Activated CD4-positive, alpha-beta T cell treated with anti-CD3 and anti-CD28 coated beads, Interleukin-2, amount 50 U/mL, for 1 hour (primary cell): Measurements from ENCODE around the gene GRB2.
"Not testable (repeated sequence)": the region's sequence is repeated elsewhere in the genome, so short reads cannot be mapped to it uniquely, and the experiment has no call there.

Experiments
- DNase-seq: peaks from one replicate; pipeline ENCODE4 v3.0.0-alpha.2; 2020

GRB2 gene

DNA sequence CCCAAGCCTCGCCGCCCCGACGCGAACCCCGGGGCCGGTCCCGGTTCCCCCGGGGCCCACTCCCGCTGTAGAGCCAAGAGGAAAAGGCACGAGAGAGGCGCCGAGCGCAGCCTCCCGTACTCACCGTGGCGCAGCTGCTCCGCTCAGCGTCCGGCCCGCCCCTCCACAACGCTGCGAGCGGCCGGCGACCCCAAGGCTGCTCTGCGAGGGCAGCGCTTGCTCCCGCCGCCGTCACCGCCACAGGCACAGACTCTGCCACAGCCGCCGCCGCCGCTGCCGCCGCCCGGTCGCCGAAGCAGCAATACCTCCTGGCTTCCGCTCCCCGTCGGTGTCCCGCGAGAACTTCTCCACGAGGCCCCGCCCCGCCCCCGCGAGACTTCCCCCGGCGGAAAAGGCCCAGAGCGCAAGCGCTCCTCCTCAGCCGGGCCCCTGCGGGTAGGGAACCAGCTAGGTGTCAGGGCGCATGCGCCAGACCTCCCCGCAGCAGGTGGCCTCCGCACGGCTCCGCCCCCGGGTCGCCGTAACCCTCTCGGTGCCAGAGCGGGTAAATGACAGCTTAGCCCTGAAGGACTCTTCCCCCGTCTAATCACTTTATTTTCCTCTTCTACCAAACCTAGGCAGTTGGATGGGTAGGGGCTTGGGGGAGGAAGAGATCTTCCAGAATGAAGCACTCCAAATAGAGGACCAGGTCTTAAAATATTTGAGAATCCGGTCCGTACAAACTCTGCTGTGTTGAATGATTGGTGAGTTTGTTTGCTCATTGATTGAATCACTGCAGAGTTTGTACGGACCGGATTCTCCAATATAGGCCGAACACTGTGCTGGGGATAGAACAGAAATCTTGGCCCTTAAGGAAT lies at the start of gene GRB2:
Gene GRB2, minus strand, starts transcription at position 314 of the 857 bp plus-strand sequence. CDS start 12,050 bp downstream, outside the sequence.
- DNase-seq = peak; percentile 100

DNA sequence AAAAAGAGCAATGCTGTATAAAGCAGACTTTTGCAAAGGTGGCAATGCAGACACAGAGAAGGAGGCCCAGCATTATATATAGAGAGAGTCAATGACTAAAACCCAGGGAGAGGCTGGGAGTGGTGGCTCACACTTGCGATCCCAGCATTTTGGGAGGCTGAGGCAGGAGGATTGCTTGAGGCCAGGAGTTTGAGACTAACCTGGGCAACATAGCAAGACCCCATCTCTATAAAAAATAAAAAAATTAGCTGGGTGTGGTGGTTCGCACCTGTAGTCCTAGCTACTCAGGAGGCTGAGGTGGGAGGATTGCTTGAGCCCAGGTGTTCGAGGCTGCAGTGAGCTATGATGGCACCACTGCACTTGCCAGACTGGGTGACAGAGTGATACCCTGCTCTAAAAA lies 49.2 kb upstream of the GRB2 start:
- DNase-seq = not testable (repeated sequence)

DNA sequence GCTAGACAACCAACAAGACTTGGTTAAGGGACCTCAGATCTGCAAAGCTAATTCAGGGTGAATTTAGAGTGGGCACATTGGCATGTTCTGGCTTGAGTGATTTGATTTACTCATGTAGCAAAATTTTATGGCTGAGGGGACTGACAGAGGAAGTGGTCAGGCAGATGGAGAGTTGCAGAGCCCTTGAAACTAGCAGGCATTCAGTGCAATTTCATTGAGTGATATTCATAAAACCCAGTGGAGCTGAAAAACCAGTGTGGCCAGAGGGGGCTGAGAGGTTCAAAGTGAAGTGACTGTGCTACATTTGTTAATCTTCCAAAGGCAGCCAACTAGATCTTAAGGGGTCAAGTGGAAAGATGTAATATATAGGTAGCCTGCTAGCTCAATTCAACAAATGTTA lies 48.7 kb upstream of the GRB2 start:
- no peak for DNase-seq

DNA sequence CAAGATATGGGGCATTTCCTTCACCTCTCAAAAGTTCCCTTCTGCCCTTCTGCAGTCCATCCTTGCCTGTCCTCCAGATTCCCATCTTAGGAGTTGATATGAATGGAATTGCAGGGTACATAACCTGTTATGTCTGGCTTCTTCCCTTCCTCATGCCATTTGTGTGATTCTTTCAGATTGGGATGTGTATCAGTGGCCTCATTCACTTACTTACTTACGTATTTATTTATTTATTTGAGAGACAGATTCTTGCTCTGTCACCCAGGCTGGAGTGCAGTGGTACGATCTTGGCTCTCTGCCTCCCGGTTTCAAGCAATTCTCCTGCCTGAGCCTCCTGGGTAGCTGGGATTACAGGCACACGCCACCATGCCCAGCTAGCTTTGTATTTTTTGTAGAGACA lies 44.8 kb upstream of the GRB2 start:
- no peak for DNase-seq

DNA sequence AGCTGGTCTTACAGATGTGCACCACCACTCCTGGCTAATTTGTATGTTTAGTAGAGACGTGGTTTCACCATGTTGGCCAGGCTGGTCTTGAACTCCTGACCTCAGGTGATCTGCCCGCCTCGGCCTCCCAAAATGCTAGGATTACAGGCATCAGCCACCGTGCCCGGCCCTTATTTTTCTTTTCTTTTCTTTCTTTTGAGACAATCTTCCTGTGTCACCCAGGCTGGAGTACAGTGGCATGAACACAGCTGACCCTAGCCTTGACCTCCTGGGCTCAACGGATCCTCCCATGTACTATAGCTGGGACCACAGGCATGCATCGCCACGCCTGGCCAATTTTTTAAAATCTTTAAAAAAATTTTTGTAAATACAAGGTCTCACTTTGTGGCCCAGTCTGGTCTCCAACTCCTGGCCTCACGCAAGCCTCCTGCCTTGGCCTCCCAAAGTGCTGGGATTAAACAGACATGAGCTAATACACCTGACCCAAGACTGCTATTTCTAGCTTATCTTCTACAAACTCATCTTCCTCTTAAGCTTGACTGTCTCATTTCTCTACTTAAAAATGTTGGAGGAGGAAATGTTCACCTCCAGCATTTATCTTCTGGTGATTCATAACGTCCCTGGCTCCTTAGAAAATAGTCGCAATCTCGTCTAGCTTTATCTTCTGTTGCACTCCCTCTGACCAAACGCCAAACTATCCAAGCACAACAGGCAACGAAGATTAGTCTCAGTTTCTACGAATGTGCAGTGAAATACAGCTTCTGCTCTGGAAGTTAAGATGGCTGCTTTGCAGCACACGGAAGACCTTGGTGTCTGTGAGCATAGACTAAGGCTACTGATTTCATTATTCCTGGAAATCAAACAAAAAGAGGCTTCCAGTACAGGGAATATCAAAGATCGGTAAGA lies 42.7 kb upstream of the GRB2 start:
- DNase-seq = no peak

DNA sequence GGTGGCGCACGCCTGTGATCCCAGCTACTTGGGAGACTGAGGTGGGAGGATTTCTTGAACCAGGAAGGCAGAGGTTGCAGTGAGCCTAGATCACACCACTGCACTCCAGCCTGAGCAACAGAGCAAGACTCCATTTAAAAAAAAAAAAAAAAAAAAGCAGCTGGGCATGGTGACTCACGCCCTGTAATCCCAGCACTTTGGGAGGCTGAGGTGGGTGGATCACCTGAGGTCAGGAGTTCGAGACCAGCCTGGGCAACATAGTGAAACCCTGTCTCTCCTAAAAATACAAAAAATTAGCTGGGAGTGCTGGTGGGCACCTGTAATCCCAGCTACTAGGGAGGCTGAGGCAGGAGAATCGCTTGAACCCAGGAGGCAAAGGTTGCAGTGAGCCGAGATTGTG lies 40.4 kb upstream of the GRB2 start:
- DNase-seq = not testable (repeated sequence)

DNA sequence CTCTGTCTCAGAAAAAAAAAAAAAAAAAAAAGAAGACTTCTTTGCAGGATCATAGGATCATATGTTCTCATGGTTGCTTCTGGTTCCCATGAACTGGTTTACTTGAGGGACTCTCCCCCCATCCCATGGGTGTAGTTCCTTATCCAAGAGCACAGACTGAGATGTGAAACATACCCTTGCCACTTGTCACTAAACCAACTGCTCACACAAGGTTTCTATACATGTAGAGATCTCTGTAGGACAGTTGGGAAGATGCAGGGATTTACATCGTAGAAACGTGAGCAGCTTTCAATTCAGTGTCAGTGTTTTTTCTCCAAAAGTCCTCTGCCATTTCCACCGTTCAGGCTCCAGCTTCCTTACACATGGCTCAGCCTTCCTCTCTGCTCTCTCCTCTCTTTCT lies 39.8 kb upstream of the GRB2 start:
- no peak for DNase-seq

DNA sequence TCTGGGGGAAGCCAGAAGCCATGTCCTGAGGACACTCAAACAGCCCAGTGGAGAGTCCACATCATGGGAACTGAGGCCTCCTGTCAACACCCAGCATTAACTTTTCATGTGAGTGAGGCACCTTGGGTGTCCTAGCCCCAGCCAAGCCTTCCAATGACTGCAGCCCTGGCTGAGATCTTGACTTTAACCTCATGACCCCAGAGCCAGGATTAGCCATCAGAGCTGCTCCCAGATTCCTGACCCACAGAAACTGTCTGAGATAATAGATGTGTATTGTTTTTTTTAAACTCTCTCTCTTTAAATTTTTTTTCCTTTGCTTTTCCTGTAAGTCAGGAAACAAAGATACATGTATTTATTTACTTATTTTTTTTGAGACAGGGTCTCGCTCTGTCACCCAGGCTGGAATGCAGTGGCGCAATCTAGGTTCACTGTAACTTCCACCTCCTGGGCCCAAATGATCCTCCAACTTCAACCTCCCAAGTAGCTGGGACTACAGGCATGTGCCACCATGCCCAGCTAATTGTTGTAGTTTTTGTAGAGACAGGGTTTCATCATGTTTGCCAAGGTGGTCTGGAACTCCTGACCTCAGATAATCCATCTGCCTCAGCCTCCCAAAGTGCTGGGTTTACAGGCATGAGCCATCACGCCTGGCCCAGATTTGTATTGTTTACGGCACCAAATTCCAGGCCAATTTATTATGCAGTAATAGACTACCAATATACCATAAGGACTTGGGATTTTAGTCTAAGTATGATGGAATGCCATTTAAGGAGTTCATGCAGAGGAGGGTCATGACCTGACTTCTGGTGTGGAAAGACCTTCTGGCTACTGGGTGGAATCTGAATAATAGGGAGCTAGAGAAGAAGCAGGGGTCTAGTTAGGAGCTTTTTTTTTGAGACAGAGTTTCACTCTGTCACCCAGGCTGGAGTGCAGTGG lies 37.0 kb upstream of the GRB2 start:
- no peak for DNase-seq

DNA sequence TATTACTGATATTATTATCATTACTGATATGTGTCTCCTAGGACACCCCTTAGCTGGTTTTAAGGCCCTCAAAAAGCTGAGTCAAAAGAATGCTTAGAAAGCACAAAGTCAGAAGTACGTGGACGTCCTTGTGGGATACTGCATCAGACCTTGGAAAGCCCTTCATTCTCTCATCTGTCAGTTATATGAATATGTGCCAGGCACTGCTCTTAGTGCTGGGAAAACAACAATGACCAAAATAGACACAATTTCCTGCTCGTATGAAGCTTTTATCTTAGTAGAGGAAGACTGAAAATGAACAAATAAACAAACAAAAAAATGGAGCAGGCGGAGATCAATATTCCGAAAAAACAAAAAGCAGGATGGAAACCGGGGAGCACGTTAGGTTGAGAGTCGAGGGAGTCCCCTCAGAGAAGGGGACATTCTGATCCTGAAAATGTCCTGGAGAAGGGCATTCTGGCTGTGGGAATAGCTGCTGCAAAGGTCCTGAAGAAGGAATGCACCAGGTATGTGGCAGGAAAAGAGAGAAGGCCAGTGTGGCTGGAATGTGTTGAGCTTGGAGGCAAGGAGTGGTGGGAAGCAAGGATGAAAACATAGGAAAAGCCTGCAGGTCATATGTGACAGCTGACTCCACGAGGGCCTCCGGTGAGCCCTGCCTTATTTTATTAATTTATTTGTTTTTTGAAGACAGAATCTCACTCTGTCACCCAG lies 35.4 kb upstream of the GRB2 start:
- DNase-seq = no peak

DNA sequence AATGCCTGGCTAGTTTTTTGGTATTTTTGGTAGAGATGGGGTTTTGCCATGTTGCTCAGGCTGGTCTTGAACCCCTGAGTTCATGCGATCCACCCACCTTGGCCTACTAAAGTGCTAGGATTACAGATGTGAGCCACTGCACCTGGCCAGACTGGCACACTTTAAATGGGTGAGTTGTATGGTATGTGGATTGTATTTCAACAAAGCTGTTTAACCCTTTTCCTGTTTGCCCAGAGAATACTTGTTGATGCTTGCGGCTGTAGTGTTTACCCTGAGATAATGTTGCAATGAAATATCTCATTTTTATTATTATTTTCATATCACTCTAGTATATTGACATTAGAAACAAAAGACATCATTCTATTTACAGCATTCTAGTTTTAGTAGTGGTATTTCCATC lies 33.8 kb upstream of the GRB2 start:
- no peak for DNase-seq

DNA sequence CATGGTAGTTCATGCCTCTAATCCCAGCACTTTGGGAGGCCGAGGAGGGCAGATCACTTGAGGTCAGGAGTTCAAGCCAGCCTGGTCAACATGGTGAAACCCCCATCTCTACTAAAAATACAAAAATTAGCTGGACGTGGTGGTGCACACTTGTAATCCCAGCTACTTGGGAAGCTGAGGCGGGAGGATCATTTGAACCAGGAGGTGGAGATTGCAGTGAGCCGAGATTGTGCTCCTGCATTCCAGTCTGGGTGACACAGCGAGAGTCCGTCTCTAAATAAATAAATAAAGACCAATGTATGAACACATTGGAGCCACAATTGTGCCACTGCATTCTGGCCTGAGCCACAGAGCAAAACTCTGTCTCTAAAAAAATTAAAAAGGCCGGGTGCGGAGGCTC lies 31.9 kb upstream of the GRB2 start:
- not testable (repeated sequence) for DNase-seq

DNA sequence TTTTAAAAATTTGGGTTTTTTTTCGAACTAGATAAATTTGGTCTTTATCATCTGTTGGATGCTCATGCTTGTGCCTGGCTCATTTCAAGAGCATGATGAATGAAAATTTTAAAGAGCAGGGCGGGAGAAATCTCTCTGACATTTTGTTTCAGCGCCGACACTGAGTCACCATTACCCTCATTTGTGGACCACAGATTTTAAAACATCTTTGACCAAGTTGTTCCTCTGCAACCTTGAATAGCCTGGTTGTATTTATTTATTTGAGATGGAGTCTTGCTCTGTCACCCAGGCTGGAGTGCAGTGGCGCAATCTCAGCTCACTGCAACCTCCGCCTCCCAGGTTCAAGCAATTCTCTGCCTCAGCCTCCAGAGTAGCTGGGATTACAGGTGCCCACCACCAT lies 29.0 kb upstream of the GRB2 start:
- not testable (repeated sequence) for DNase-seq

DNA sequence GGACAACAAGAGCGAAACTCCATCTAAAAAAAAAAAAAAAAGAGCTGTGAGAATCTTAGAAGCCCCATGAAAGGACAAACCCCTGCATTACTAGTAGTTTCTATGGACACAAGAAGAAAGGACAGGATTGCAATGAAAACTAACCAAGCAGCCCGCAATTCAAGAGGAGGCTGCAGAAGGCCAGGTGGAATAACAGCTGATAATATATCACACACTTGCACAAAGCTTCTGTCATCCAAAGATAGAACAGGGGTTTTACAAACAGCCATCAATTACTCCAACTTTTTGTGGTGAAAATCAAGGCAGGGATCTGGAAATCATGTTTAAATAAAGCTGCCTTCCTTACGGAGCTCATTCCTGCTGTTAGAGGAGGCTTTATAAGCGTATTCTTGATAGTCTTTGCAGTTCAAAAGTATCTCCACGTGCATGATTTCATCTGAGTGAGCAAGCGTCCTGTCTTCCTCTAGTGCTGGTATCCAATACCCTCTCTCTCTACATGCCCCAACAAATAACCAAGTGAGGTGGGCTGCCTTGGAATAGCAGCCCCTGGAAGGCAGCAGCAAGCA lies 27.8 kb upstream of the GRB2 start:
- DNase-seq = no peak

DNA sequence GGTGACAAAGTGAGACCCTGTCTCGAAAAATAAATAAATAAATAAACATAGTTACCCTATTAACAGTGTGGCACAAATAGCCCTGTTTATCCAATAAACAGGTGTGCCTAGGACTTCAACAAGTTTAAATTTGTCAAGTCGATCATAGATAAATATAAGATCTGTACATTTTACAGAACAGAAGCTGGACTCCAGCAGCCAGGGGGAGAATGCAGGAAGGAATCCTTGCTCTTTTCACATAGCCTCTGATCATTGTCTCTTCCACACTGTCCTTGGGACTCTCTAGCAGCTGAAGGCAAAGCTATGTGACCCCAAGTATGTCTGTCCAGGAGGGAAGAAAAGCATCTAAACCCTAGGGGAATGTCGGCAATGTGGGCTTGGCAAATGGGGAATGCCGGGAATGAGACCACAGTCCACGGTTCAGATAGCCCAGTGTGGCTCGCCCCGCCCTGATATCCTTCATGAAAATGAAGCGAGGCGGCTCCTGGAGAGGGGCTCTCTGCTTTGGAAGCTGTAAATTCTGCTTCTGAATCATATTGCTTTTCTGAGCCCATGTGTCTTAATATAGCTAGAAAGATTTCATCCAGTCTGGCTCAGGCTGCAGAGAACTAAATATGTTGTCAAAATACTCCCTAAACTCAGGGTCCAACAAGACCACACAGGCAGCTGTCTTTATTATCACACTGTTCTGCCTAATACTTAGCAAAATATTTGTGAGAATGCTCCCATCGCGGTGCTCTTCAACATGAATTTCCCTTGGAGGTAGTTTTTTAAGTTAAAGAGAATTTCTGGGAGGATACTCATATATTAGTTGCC lies 24.9 kb upstream of the GRB2 start:
- DNase-seq = no peak

DNA sequence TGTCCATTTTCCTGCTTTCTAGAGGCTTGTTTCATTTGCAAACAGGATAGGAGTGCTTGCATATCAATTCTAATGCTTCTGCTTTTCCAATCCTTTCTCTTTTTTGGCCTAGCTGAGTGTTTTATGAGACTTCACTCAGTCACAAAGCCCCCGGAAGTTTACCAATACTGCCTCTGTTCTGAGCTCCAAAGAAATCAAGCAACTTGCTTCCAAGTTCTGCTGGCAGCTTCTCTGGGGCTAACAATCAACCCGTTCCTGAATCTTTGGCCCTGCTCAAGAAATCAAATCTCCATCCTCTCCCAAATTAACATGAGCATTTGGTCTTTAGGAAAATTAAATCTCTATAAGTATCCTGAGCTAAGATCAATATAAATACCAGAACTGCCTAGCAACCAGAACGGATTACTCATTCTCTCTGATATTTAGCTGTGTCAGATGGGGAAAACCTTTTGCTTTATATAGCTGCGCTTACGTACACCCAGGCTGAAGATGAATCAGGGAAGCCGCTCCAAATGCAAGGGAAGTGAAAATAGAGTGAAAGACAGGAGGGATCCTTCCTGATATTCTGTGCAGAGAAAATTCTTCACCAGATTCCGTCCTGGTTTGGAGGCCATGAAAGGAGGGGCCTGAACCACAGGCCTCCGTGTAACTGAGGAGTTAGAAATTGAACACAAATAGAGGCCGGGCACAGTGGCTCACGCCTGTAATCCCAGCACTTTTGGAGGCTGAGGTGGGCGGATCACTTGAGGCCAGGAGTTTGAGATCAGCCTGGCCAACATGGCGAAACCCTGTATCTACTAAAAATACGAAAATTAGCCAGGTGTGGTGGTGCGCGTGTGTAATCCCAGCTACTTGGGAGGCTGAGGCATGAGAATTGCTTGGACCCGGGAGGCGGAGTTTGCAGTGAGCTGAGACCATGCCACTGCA lies 23.3 kb upstream of the GRB2 start:
- DNase-seq = no peak

DNA sequence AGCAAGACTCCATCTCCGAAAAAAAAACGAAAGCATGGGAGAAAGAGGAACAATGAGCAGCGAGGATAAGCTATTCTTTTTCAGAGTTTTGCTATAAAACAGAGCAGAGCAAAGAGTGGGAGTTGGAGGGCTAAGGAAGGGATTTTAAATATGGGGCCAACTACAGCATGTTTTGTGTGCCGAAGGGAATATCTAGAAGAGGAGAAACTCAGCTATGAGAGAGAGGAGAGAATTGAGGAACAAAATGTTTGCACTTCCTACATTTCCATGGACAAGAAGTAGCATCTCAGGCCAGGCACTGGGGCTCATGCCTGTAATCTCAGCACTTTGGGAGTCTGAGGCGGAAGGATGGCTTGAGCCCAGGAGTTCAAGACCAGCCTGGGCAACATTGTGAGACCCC lies 13.1 kb upstream of the GRB2 start:
- DNase-seq = no peak

DNA sequence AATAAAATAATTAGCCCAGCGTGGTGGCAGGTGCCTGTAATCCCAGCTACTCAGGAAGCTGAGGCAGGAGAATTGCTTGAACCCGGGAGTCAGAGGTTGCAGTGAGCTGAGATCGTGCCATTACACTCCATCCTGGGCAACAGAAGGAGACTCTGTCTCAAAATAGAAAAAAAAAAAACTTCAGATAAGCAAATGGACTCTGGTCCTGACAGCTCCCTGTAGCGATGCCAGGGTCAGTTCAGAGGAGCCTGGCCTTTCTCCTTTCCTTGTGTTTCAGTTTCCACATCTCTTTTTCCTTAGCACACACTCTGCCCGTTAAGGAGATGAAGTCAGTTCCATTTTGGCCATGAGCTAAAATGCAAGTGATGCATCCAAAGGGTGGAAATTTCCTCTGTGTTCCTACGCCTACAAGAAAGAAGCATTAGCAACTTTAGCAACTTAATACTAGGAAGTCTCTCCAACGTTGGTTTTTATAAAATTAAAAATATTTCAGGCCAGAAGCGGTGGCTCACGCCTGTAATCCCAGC lies 11.6 kb upstream of the GRB2 start:
- no peak for DNase-seq

DNA sequence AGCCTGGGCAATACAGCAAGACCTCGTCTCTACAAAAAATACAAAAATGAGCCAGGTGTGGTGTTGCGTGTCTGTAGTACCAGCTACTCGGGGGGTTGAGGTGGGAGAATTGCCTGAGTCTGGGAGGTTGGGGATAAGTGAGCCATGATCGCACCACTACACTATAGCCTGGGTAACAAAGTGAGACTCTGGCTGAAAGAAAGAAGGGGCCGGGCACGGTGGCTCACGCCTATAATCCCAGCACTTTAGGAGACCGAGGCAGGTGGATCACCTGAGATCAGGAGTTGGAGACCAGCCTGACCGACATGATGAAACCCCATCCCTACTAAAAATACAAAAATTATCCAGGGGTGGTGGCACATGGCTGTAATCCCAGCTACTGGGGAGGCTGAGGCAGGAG lies 10.5 kb upstream of the GRB2 start:
- no peak for DNase-seq

DNA sequence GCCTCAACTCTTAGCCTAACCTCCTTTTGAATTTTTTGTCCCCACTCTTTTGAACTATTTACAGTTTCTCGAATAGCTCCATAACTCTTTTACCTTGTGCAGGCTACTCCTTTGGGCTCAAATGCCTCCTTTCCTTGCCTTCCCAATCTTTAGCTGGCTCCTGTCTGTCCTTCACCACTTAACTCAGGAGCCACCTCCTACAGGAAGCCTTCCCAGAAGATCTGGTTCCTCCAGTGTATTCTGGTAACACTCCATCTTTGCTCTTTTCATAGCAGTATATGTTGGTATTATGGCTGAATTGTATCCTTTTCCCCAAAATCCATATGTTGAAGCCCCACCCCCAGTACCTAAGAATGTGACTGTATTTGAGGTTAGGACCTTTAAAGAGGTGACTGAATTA lies 9.0 kb upstream of the GRB2 start:
- DNase-seq = no peak
